HG02852 (cell line): ENCODE results near the gene GFY.

Source experiments
- ATAC-seq: cut with Tn5 transposase; IDR thresholded peaks from one replicate; pipeline ENCODE4 v1.9.1; 2021; ENCODE audit warnings: mild to moderate bottlenecking, moderate library complexity; ENCODE audit not compliant: unreplicated experiment

GFY gene

DNA sequence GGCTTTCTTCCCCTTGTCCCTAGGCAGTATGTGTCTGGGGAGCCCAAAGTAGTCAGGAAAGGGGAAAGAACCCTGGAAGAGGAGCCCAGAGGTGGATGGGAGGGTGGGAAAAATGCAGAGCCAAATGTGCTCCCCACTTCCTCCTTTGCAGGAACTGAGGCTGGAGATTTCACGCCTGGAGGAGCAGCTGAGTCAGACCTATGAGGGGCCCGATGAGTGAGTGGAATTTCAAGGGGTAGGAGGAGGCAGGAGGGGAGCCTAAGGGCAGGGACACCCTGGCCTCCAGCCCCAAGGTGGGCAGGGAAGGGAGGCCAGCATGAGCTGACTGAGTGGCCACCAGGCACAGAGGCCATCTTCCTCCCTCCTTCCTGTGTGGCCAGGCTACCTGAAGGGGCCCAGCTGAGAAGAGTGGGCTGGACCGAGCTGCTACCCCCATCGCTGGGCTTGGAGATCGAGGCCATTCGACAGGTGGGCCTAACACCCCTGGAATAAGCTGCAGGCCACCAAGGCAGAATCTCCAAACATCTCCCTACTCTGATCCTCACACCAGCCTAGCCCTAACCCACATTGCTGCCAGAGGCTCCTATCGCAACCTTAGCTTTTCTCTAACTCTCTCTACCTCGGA lies 16.3 kb upstream of the GFY start:
- ATAC-seq: no peak

DNA sequence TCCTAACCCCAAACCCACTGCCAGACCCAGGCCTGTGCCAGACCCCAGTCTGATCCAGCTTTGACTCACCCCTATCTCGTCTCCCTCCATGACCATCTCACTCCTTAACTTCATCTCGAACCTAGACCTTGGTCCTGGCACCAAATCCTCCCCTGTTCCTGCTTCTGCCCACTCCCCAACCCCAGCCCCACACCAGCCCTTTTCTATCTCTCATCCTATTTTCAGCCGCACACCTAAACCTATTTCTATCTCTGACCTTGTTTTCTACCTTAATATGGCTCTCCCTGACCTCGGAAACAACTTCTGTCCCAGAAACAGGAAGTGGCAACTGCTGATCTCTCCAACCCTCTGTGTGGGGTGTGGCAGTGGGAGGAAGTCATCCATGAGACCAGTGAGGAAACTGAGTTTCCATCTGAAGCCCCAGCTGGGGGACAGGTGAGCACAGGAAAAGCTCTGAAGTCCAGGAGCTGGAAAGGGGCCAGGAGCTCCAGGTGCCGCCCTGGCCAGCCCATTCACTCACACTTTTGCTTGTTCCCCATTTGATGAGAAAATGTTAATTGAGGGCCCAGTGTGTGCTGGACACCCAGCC lies 15.7 kb upstream of the GFY start:
- no peak for ATAC-seq

DNA sequence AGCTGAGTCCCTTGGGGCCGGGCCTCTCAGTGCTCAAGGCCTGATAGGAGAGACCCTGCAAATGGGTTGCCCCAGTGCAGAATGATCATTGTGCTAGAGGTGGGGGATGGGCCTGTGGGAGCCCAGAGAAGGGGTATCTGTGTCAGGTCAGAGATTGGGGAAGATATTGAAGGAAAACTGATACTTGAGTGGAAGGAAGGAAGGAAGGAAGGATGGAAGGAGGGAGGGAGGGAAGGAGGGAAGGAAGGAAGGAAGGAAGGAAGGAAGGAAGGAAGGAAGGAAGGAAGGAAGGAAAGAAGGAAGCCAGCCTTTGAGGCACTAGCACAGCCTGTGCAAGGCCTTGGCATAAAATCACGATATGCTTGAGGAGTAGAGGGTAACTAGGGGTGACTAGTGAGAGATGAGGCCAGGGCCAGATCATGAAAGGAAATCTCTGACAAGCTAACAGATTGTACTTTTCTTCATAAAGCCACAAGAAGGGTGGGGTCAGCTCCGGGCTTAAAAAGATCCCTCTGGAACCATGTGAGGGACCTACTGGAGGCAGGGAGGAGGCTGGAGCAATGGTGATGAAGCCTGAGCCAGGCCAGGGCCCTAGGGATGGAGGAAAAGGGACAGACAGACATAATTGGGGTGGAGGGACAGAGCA lies 13.4 kb upstream of the GFY start:
- no peak for ATAC-seq

DNA sequence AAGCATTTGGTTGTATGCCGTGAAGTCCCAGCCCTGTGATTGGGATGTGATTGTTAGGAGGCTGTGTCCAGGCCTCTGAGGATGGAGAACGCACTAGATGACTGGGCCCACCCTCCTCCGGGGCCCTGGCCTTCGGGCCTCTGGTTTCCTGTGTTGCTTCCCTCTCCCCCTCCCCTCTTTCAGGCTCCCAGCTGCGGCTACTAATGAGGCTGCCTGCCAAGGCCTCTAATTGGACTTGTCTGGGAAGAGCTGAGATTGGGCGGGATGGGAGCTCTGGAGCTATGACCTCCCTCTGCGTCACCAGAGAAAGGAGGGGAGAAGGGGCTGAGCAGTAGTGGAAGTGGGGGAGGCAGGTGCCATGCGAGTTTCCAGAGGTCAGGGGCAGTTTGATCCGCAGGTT lies 11.8 kb upstream of the GFY start:
- ATAC-seq: no peak

DNA sequence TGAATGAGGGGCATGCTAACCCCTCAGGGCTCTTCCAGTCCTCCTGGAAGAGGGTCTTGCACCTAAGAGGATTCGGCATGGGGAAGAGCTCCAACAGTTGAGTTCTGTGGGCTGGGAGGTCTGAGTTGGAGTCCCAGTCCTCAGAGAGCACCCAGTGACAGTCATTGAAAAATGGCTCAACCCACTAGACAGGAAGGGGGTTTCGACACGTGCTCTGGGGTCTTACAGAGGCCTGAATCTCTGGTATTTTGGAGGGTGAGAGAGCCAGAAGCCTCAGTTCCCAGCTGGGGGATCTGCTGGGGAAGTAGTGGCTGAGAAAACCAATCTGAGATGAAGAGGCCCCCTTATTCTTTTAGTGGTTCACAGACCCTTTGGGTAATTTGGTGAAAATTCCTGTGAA lies 10.9 kb upstream of the GFY start:
- ATAC-seq: no peak

DNA sequence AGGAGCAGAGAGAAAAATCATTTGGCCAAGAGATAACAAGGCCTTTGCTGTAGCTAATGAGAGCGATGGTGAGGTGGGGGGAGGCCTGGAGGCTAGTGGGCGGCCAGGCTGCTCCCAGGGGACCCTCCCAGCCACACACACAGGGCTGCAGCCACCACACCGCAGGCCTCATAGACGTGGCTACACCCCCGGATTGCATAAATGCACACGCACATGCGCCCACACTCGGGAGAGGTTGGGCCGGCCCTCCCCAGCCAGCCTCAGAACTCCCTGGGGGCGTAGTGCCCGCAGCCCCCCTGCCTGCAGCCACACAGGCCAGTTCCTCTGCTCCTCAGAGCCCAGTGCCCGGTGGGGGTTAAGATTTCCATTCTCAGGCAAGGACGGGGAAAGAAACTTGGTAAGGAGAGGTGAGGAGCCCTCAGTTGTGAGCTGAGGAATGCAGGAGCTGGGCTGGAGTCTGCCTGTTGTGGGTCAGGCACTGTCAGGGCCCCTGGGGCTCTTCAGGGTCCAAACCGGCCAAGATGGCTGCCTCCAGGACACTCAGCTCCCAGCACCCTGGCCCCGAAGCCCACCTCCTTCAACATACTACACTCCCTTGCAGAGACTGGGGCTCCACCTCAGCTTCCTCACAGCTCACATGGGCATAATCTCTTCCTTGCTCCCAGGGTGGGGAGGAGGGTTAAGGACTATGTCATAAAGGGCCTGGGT lies 9.9 kb upstream of the GFY start:
- no peak for ATAC-seq

DNA sequence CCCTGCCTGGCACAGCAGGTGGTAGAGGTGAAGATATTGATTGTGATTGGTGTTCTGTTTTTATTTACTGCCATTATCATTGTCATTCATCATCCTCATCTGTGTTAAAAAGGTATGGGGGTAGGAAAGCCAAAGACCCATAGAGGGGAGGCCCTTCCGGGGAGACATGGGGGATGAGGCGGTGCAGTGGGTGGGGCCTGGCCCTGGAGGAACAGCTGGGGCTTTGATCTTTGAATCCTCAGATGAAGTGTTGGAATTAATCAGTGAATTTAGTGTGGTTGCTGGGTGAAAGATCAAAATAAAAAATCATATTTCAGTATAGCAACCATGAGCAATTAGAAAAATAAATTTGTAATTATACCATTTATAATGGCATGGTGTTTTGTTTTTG lies 9.4 kb upstream of the GFY start:
- no peak for ATAC-seq

DNA sequence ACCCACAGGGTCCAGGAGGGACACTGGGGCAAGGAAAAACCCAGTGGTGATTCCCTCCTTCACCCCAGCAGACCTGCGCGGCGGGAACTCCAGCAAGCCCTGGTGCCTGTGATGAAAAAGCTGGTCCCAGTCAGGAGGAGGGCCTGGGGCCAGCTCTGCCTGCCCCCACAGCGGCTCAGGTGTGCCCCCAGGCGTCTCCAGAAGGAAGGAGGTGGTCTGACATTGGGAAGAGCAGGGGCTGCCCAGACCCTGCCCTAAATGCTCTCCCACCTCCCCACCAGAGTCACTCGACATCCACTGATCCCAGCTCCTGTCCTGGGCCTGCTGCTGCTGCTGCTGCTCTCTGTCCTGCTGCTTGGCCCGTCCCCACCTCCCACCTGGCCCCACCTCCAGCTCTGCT lies 8.1 kb upstream of the GFY start:
- ATAC-seq: no peak

DNA sequence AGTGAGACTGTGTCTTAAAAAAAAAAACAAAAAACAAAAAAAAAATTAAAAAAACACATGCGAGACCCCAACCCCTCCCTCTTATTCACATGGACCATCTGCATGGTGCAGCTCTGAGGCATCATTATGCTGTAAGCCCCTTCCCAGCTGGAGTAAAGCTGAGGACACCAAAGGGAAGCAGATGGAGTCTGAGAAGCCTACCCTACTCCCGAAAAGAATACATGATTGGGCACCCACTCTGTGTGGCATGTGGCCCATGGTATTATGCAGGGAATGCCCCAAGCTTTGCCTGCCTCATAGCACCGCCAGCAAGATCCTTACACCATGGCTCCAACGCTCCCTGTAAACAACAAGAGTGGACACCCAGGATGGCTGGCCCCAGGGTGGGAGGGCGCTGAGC lies 6.7 kb upstream of the GFY start:
- ATAC-seq: no peak

DNA sequence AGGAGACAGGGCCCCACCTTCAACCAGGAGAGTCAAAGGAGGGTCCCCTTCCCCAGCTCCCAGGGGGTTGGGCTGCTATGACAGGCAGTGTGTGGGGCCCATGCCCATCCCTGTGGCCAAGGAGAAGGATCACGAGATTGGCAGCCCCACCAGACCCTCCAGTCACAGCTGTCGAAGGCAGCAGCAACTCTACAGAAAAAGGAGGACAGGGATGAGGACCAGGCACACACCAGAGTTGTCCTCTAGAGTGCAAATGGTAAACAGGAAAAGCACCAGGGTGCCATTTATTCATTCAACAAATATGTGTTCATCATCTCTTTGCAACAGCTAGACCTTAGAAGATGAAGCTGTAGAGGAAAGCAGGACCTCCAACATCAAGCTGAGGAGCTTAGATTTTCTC lies 6.0 kb upstream of the GFY start:
- no peak for ATAC-seq

DNA sequence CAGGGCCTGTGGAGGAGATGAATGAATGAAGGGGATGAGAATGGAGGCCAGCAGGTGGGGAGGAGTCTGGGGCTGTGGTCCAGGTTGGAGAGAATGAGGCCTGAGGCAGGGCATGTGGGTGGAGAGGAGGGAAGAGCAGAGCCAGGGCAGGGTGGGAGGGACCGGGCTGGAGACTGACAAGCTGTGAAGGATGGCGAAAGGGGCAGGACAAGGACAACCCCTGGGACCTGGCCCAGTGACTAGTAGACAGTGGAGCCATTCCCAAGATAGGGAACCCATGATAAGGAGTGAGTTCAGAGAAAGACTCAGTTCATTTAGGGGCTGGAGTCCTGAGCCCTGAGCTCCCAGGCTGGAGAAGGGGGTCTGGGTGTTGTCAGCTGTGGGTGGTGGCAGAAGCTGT lies 5.0 kb upstream of the GFY start:
- ATAC-seq: no peak

DNA sequence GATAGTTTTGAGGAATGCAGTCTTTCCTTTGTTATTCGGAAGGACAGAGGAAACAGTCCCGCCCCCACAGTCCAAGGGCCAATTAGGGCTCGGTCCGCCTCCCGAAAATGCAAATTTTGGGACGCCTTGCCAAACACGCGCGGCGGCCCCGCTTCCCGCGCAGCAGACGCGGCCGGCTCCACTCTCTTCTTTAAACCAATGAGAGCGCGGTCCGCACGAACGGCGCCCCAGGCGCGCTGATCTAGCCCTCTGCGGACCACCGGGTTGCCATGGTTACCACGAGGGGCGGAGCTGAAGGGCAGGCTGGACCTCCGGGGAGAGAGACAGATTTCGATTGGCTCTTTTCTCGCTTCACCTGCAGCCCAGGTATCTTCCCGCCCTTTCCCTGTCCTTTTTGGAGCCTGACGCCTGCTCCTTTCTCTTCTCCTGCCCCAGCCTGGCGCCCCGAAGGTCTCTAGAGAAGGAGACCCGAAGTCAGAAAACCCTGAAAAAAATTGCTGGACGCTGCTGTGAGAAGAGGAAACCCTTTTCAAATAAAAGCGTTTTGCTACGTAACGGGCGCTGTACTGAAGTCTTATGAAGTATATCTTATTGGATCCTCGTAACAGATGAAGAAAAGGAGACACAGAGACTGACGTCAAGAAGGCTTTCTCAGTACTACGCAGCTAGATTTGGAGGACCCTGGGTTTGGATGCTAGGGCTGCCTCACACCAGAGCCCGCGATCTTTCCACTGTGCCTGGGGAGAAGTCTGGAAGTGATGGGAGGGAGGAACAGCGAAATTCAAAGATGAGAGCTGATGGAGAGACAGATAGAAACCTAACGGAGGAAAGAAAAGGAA lies 3.9 kb upstream of the GFY start:
- no peak for ATAC-seq

DNA sequence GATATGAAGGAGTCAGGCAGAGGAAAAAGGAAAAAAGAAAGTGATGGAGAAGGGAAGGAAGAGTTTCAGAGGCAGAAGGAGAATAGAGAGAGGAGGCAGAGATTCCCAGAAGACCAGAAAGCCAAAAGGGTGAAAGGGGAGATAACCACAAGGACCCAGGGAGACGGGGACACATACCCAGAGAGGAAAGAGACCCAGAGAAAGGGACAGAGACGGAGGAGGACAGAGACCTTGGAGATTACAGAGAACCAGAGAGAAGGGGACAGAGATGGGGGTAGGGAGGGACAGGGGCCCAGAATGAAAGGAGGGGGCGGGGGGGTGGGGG lies 3.3 kb upstream of the GFY start:
- ATAC-seq: no peak

DNA sequence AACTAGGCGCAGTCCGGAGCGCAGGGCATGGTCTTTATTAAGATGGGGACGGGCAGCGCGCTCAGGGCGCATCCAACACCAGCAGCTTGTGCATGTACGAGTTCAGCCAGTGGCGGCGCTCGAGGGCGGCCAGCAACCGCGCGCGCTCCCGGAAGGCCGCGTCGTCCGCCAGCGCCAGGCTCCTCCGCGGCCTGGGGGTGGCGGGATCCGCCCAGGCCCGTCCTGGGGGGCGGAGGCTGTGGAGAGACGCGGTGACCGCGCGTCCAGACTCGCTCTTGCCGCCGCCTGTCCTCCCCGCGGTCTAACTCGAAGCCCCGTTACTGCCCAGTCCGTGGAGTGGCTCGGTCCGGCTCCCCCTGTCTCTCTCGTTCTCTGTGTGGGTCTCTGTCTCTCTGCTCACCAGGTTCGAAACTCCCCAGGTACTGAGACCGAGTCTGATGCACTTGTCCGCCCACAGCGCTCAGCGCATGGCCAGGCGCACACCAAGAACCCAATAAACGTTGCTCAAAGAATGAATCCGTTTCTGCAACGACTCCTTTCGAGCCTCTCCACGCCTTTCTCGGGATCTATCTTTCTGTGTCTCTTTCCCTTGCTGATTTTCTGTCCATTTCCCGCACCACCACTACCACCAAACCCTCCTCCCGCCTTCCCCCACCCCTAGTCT lies 2.6 kb upstream of the GFY start:
- ATAC-seq: no peak

DNA sequence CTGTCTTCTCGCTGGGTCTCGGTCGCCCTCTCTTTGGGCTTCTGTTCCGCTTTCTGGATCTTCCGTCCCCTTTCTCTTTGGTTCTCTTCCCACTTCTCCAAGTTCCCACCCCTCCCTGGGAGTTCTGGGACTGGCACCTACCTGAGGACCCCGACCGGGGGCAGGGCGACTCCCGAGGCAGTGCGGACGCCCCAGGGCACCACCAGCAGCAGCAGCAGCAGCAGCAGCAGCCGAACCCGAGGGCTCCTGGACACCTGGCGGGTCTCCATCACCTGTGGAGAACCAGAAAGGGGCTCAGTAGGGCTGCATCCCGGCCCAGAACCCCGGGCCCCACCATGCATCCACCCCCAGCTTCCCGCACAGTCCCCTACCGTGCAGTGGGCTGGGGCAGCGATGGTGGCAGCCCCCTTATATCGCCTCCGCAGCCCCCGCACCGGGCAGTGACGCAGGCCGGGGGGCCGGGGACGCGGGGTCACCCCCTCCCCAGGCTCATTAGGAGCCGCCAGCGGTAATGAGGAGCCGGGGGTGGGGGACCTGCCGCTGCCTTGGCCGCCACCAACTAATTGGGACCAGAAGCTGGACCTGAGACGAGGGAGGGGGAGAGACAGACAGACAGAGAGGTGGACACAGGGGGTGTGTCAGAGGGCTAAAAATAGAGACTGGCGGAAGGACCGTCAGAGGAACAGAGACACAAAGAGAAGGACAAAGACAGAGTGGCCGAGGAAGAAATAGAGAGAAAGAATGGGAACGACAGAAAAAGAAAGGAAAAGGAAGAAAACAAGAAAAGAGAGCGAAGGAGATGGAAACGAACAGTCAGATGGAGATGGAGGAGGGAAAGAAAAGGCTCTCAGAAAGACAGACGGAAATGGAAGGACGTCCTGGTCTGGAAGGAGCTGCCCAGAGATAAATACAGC lies 1.9 kb upstream of the GFY start, which contains the start of gene PTH2:
Gene PTH2 (minus strand): TSS at position 371 of the 914 bp plus-strand sequence. CDS start 102 bp downstream, at position 269.
- ATAC-seq: no peak

DNA sequence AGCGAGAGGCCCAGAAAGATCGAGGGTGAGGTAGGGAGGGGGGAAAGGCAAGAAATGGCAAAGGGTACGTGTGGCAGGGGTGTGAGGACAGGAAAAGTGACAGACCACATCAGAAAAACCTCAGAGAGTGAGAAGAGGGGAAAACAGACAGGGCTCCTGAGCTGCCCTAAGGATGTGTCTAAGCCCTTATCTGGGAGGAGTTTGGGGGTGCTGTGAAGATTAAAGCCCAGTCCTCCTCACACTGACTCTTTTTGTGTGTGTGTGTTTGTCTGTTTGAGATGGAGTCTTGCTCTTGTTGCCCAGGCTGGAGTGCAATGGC lies 1.2 kb upstream of the GFY start:
- ATAC-seq: no peak

DNA sequence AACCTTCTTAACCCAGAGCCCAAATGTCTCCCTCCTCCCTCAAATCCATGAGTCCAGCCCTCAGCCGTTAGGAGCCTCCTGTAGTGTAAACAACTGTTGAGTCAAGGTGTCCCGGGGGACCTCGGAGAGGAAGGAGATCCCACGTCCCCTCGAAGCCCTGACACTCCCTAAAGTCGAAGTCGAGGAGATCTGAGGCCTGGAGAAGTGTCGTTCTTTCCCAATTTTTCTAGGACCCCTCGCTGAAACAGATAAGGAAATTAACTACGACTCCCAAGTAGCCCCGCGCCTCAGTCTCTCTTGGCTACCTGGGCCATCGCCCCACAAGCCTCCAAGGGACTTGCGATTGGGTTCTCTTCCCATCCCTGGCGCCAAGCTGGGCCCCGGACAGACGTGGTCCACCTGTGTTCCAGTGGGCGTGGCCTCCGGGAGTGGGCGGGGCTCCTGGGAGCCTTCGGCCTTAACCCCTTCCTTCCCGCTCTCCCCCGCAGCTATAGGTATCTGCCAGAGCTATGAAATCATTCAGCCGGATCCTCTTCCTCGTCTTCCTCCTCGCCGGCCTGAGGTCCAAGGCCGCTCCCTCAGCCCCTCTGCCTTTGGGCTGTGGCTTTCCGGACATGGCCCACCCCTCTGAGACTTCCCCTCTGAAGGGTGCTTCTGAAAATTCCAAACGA lies 869 bp downstream of the GFY start:
- no peak for ATAC-seq

DNA sequence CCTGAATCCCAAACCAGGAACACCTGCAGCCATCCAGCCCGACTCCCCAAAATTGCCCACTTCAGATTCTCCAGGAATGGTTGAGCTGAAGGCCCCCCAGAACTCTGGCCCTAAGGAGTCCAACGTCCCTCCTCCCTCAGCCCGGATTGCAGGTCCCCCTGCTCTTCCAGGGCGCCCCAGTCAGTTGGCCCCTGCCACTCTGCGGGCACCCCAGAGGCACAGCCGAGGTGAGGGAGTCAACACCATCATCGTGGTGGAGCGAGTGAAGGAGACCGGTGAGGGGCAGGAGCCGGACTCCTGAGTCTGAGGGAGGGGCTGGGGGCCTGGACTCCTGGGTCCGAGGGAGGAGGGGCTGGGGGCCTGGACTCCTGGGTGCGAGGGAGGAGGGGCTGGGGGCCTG lies 2.2 kb downstream of the GFY start:
- ATAC-seq: no peak

DNA sequence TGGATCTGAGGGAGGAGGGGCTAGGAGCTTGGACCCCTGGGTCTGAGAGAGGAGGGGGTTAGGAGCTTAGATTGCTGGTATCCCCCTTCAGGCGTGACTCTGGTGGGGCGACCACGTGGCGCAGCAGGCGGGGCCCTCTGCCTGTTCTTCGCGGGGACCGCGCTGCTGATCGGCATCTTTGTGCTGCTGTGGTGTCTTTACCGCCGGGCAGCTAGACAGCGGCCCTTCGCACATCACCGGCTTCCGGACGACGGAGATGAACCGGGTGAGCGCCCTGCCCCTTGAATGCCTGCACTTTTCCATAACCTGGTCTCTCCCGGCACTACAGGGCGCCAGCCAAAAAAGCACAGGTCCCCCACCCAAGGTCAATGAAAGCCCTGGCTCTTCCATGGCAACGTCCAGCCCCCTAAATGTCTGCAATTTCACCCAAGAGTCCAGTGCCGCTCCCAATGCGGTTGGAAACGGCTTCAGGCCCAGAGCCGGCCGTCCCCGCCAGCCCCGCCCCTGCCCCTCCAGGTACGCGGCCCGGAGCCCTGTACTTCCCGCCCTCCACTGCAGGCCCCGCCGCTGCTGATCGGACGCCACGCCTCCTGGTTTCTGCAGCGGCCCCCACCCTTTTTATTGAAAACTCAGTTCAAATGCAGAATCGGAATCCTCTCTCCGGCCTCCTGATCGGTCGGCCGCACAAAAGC lies 2.8 kb downstream of the GFY start:
- ATAC-seq: no peak
